Keratinocyte (primary cell): ENCODE results near the gene NDUFA13. TPM values are rescaled to one million over a fixed set of nuclear protein-coding genes. Genes with fewer than 3 reads are reported as not detected.

Experiments used
- DNase-seq: peaks from one replicate; pipeline ENCODE4 v3.0.0-alpha.2; 2011; ENCODE audit warnings: low read depth, missing footprints, low spot score
- FAIRE-seq: peaks from 2 replicates; lab custom pipeline; 2011; peaks lifted over from hg19 to GRCh38; lab: Jason Lieb, UNC
- H2AFZ ChIP-seq: 2 replicates; pipeline ENCODE4 v1.6.0; 2012; ENCODE audit warnings: low read length, control low read depth, inconsistent platforms; ENCODE audit not compliant: control insufficient read depth
- H3K27ac ChIP-seq: 2 replicates; pipeline ENCODE4 v1.5.1; 2011; ENCODE audit warnings: low read length; ENCODE audit not compliant: control insufficient read depth, insufficient read depth
- H3K27me3 ChIP-seq: 3 replicates; pipeline ENCODE4 v1.6.0; 2011; ENCODE audit warnings: low read length; ENCODE audit not compliant: control insufficient read depth, insufficient read depth; ENCODE audit errors: extremely low read depth
- H3K36me3 ChIP-seq, 2 experiments: 2 replicates in 1 of 2; 3 replicates in 1 of 2; pipeline ENCODE4 v1.5.1; 2011; ENCODE audit warnings: low read length in 2 of 2, mild to moderate bottlenecking in 1 of 2; ENCODE audit not compliant: control insufficient read depth in 2 of 2, insufficient read depth in 2 of 2; ENCODE audit errors: extremely low read depth in 1 of 2
- H3K4me1 ChIP-seq: 3 replicates; pipeline ENCODE4 v1.5.1; 2011; ENCODE audit warnings: low read length; ENCODE audit not compliant: control insufficient read depth, insufficient read depth; ENCODE audit errors: extremely low read depth
- H3K4me2 ChIP-seq: 3 replicates; pipeline ENCODE4 v1.6.0; 2011; ENCODE audit warnings: low read depth, low read length; ENCODE audit not compliant: control insufficient read depth, insufficient read depth; ENCODE audit errors: extremely low read depth
- H3K4me3 ChIP-seq, 3 experiments: fragments of 200-600 bp in 1 of 3; sonication (generic) in 1 of 3; 2 replicates in 2 of 3; 3 replicates in 1 of 3; pipeline ENCODE4 v1.5.1; 2011 to 2016; ENCODE audit warnings: low read length in 3 of 3, mild to moderate bottlenecking in 3 of 3, control low read depth in 2 of 3, inconsistent platforms in 1 of 3, low read depth in 1 of 3, mixed read lengths in 1 of 3, mixed run types in 1 of 3, moderate library complexity in 1 of 3; ENCODE audit not compliant: control insufficient read depth in 2 of 3, insufficient read depth in 2 of 3; ENCODE audit errors: extremely low read depth in 1 of 3
- H3K79me2 ChIP-seq: 2 replicates; pipeline ENCODE4 v1.6.0; 2012; ENCODE audit warnings: low read length; ENCODE audit not compliant: control insufficient read depth, insufficient read depth
- H3K9ac ChIP-seq: 3 replicates; pipeline ENCODE4 v1.6.0; 2011; ENCODE audit warnings: low read length; ENCODE audit not compliant: control insufficient read depth, insufficient read depth; ENCODE audit errors: extremely low read depth
- H3K9me1 ChIP-seq: 3 replicates; pipeline ENCODE4 v1.6.0; 2011; ENCODE audit warnings: low read length; ENCODE audit not compliant: control insufficient read depth, insufficient read depth; ENCODE audit errors: extremely low read depth
- H3K9me3 ChIP-seq: 2 replicates; pipeline ENCODE4 v1.5.1; 2012; ENCODE audit warnings: low read depth, low read length; ENCODE audit not compliant: control insufficient read depth
- H4K20me1 ChIP-seq: 3 replicates; pipeline ENCODE4 v1.6.0; 2011; ENCODE audit warnings: low read length; ENCODE audit not compliant: control insufficient read depth, insufficient read depth; ENCODE audit errors: extremely low read depth
- CTCF ChIP-seq, 3 experiments: IDR thresholded peaks in 1 of 3; conservative IDR thresholded peaks in 1 of 3; optimal IDR thresholded peaks in 1 of 3; 2 replicates in 2 of 3; 3 replicates in 1 of 3; pipeline versions ENCODE3 to v1.5.1; 2011; ENCODE audit warnings: low read length in 3 of 3, mild to moderate bottlenecking in 3 of 3, moderate library complexity in 2 of 3, control low read depth in 1 of 3, inconsistent platforms in 1 of 3; ENCODE audit not compliant: insufficient read depth in 2 of 3; ENCODE audit errors: extremely low read depth in 1 of 3
- EZH2 ChIP-seq: IDR thresholded peaks from one replicate; pipeline ENCODE4 v1.6.1; 2012; ENCODE audit warnings: inconsistent platforms, mild to moderate bottlenecking, low read length, moderate library complexity
- dilution Hi-C: fragments of 300-500 bp; cut with MboI; formaldehyde crosslinking; loops from one replicate; pipeline ENCODE4 v1.7.0; 2020; ENCODE audit warnings: low sequenced_read_pairs; ENCODE audit not compliant: extremely low pct_ligation_motif_present
- polyA plus RNA-seq, 5 experiments: library from polyadenylated mRNA; depleted of rRNA in 3 of 5; stranded (reverse) in 3 of 5; stranded (forward) in 1 of 5; unstranded in 1 of 5; fragments of >200 nt; gene quantifications; 1 replicate in 1 of 5; 2 replicates in 3 of 5; 3 replicates in 1 of 5; pipeline versions ENCODE4 v1.2.1 to v1.2.3, GENCODE V29; 2011 to 2012; ENCODE audit warnings: missing spikeins in 2 of 5, low read depth in 1 of 5, low replicate concordance in 1 of 5

NDUFA13 gene
- polyA plus RNA-seq, 1 donor (not counting 4 experiments of a cell fraction or from before 2014, with no cell fraction given) = 343 TPM

- H2AFZ ChIP-seq = no peak overlapping the region
- H4K20me1 ChIP-seq = no peaks in the 10 kb centered on the region
- no peak for TF ChIP-seq EZH2
- no peaks in the 10 kb centered on the region for H3K9me3 ChIP-seq
- no peak overlapping the region for H3K27ac ChIP-seq
- H3K9ac ChIP-seq = no peak overlapping the region
- H3K4me2 ChIP-seq = no peak overlapping the region
- FAIRE-seq (no peak), DNase-seq (no peak)
- peaks cover 32% of the 10 kb centered on the region for H3K27me3 ChIP-seq
- dilution Hi-C loops = no loop called here
- H3K36me3 ChIP-seq = no peaks in the 10 kb centered on the region
- H3K4me1 ChIP-seq = no peaks in the 10 kb centered on the region
- no peaks in the 10 kb centered on the region for H3K79me2 ChIP-seq
- H3K4me3 ChIP-seq = no peak overlapping the region
- no peaks in the 10 kb centered on the region for H3K9me1 ChIP-seq
These were observed 34.5 kb downstream of the NDUFA13 start for GRCh38 chr19:19550485-19550929.

- DNase-seq (no peak), FAIRE-seq (no peak)
- Histone ChIP-seq H2AFZ (no peak overlapping the region), H3K9me3 (no peaks in the 10 kb centered on the region), H3K4me1 (no peaks in the 10 kb centered on the region), H3K36me3 (no peaks in the 10 kb centered on the region), H3K9me1 (no peaks in the 10 kb centered on the region), H3K4me3 (no peak overlapping the region), H4K20me1 (no peaks in the 10 kb centered on the region), H3K27ac (no peak overlapping the region), H3K79me2 (no peaks in the 10 kb centered on the region), H3K27me3 (peaks cover 27% of the 10 kb centered on the region), H3K9ac (no peak overlapping the region), H3K4me2 (no peak overlapping the region)
- dilution Hi-C loops = no loop called here
- no peak for TF ChIP-seq EZH2
- no peak for TF ChIP-seq CTCF (optimal IDR thresholded peaks at IDR 0.05 in 1 of 3, IDR thresholded peaks at IDR 0.05 in 1 of 3, conservative IDR thresholded peaks at IDR 0.05 in 1 of 3; ENCODE audit: extremely low read depth in 1 of 3, insufficient read depth in 2 of 3, low read length in 3 of 3)
These were observed 35.2 kb downstream of the NDUFA13 start for GRCh38 chr19:19550972-19551852.
